Liver (tissue), 9 donors: Measurements from ENCODE around the gene STK38L. TPM values are rescaled to one million over a fixed set of nuclear protein-coding genes. Genes with fewer than 3 reads are reported as not detected.

ENCODE experiments used
- DNase-seq: peaks from one replicate; pipeline ENCODE4 v3.0.0-alpha.2; 2017; ENCODE audit warnings: low spot score
- H3K27ac ChIP-seq, 2 donors: one replicate each; pipeline ENCODE4 v1.7.0; 2013; ENCODE audit warnings: inconsistent platforms in 2 of 2, low read length in 2 of 2, control low read depth in 1 of 2, low read depth in 1 of 2, mild to moderate bottlenecking in 1 of 2
- H3K27me3 ChIP-seq, 4 donors: one replicate each; pipeline versions ENCODE4 v1.6.1 to v1.7.0; 2013; ENCODE audit warnings: low read length in 3 of 4, inconsistent platforms in 1 of 4, mild to moderate bottlenecking in 1 of 4, moderate library complexity in 1 of 4; ENCODE audit not compliant: control insufficient read depth in 4 of 4, insufficient read depth in 4 of 4
- H3K36me3 ChIP-seq, 4 donors: one replicate each; pipeline versions ENCODE4 v1.6.1 to v1.7.0; 2013; ENCODE audit warnings: low read length in 3 of 4, mild to moderate bottlenecking in 3 of 4, low read depth in 1 of 4, moderate library complexity in 1 of 4; ENCODE audit not compliant: control insufficient read depth in 4 of 4, insufficient read depth in 3 of 4
- H3K4me1 ChIP-seq, 4 donors: one replicate each; pipeline versions ENCODE4 v1.6.1 to v1.7.0; 2013; ENCODE audit warnings: low read length in 3 of 4, mild to moderate bottlenecking in 3 of 4, moderate library complexity in 1 of 4; ENCODE audit not compliant: control insufficient read depth in 4 of 4, insufficient read depth in 4 of 4
- H3K4me3 ChIP-seq, 3 donors: one replicate each; pipeline versions ENCODE4 v1.6.1 to v1.7.0; 2013; ENCODE audit warnings: low read length in 3 of 3, control low read depth in 1 of 3, low read depth in 1 of 3, mild to moderate bottlenecking in 1 of 3
- H3K9ac ChIP-seq, 2 donors: one replicate each; pipeline ENCODE4 v1.7.0; 2013; ENCODE audit warnings: low read length in 2 of 2, mild to moderate bottlenecking in 2 of 2, moderate library complexity in 2 of 2, control low read depth in 1 of 2, low read depth in 1 of 2
- H3K9me3 ChIP-seq, 4 donors: one replicate each; pipeline versions ENCODE4 v1.6.1 to v1.7.0; 2013; ENCODE audit warnings: low read length in 3 of 4; ENCODE audit not compliant: control insufficient read depth in 4 of 4
- EGR1 ChIP-seq, 2 donors: IDR thresholded peaks; 2 replicates each; pipeline ENCODE4 v1.6.1; 2016 to 2018; ENCODE audit warnings: antibody characterized with exemption in 2 of 2, low read depth in 2 of 2
- FOXA1 ChIP-seq: IDR thresholded peaks from 2 replicates; pipeline ENCODE4 v1.6.1; 2016; ENCODE audit warnings: antibody characterized with exemption
- FOXA2 ChIP-seq: IDR thresholded peaks from 2 replicates; pipeline ENCODE4 v1.6.1; 2016; ENCODE audit warnings: antibody characterized with exemption
- GABPA ChIP-seq, 2 donors: IDR thresholded peaks in 1 of 2; conservative IDR thresholded peaks in 1 of 2; 2 replicates each; pipeline ENCODE4 v1.6.1; 2016; ENCODE audit warnings: antibody characterized with exemption in 2 of 2, mild to moderate bottlenecking in 1 of 2, moderate library complexity in 1 of 2
- HNF4A ChIP-seq, 2 donors: conservative IDR thresholded peaks; 2 replicates each; pipeline ENCODE4 v1.6.1; 2016; ENCODE audit warnings: antibody characterized with exemption in 2 of 2, mild to moderate bottlenecking in 2 of 2
- HNF4G ChIP-seq: IDR thresholded peaks from 2 replicates; pipeline ENCODE4 v1.6.1; 2016; ENCODE audit warnings: antibody characterized with exemption
- JUND ChIP-seq, 2 donors: IDR thresholded peaks; 2 replicates each; pipeline ENCODE4 v1.6.1; 2016; ENCODE audit warnings: antibody characterized with exemption in 2 of 2
- NR2F2 ChIP-seq: IDR thresholded peaks from 2 replicates; pipeline ENCODE4 v1.6.1; 2016; ENCODE audit warnings: antibody characterized with exemption
- RAD21 ChIP-seq, 2 donors: IDR thresholded peaks; 2 replicates each; pipeline ENCODE4 v1.6.1; 2016; ENCODE audit warnings: antibody characterized with exemption in 2 of 2, mild to moderate bottlenecking in 2 of 2
- RXRA ChIP-seq, 2 donors: IDR thresholded peaks; 2 replicates each; pipeline ENCODE4 v1.6.1; 2017 to 2018; ENCODE audit warnings: antibody characterized with exemption in 2 of 2, mild to moderate bottlenecking in 1 of 2
- SP1 ChIP-seq: IDR thresholded peaks from 2 replicates; pipeline ENCODE4 v1.6.1; 2018; ENCODE audit warnings: antibody characterized with exemption, mild to moderate bottlenecking
- TAF1 ChIP-seq: conservative IDR thresholded peaks from 2 replicates; pipeline ENCODE4 v1.6.1; 2016; ENCODE audit warnings: antibody characterized with exemption, mild to moderate bottlenecking
- YY1 ChIP-seq: IDR thresholded peaks from 2 replicates; pipeline ENCODE4 v1.6.1; 2016; ENCODE audit warnings: antibody characterized with exemption, mild to moderate bottlenecking
- WGBS: extraction: QIAGEN DNeasy Blood & Tissue Kit; methylation state at CpG from one replicate; pipeline ENCODE4 v1.1.7; 2013; 5-methylcytosine and 5-hydroxymethylcytosine counted together
- polyA plus RNA-seq, 2 donors: library from polyadenylated mRNA; stranded (reverse) in 1 of 2; unstranded in 1 of 2; fragments of 200-250 nt in 1 of 2; fragments of >200 nt in 1 of 2; fragmentation: Nextera tagmentation in 1 of 2; extraction: Ambion mirVana in 1 of 2; gene quantifications; one replicate each; pipeline versions ENCODE4 v1.2.1 to v1.2.3, GENCODE V29; 2013 to 2015
- total RNA-seq, 2 donors: library from RNA; depleted of rRNA; stranded (reverse); fragments of >200 nt; gene quantifications; one replicate each; pipeline ENCODE4 v1.2.3, GENCODE V29; 2014
- TF ChIP-seq, protein P1 (sequence below): fragments of 150-350 bp; IDR thresholded peaks from 2 replicates; pipeline ENCODE4 v1.5.1; 2017; ENCODE audit warnings: improper control_type of control experiment, low read depth, low read length; ENCODE audit not compliant: missing input control
- TF ChIP-seq, protein P2 (sequence below): IDR thresholded peaks from 2 replicates; pipeline ENCODE4 v1.6.1; 2016; ENCODE audit warnings: antibody characterized with exemption
- TF ChIP-seq, protein P3 (sequence below): IDR thresholded peaks from 2 replicates; pipeline ENCODE4 v1.6.1; 2016; ENCODE audit warnings: antibody characterized with exemption
- TF ChIP-seq, protein P4 (sequence below): IDR thresholded peaks from 2 replicates; pipeline ENCODE4 v1.6.1; 2016; ENCODE audit warnings: antibody characterized with exemption, mild to moderate bottlenecking
- TF ChIP-seq, protein P5 (sequence below): IDR thresholded peaks from 2 replicates; pipeline ENCODE4 v1.6.1; 2016; ENCODE audit warnings: antibody characterized with exemption
- donor health status: healthy.
- donor health status: healthy.
- donor health status: healthy.
- donor health status: healthy.
- donor health status: healthy.

The STK38L gene
- total and polyA plus RNA-seq, 4 donors: 2.8 to 8.6 (median 6.6) TPM

DNA sequence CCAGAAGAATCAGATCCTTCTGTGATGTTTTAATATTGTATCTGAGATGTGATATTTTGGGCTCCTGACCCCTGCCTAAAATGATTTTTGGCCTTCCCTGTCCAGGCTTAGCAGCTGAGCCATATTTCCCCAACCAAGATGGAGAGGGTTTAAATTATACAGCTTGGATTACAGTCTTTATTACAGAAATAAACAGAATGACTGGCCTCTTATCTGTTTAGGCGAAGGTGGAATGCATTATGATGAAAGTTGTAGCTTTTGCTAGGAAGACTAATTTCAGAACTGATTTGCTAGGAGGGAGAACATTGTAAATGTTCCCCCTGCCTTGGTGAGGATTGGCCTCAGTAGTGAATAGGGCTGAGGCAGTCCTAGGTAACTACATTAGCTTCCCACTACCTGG is 111.9 kb downstream of the STK38L start:
- 96% methylated on average over 1 of the region's 1 CpG for WGBS
- Histone ChIP-seq H3K9ac (no peak overlapping the region), H3K36me3 (no peaks in the 10 kb centered on the region), H3K9me3 (no peaks in the 10 kb centered on the region), H3K4me3 (no peak overlapping the region), H3K4me1 (no peaks in the 10 kb centered on the region), H3K27ac (no peak overlapping the region), H3K27me3 (no peaks in the 10 kb centered on the region)
- TF ChIP-seq HNF4G (no peak), FOXA2 (no peak), YY1 (no peak), JUND (IDR thresholded peaks at IDR 0.05) (no peak), GABPA (IDR thresholded peaks at IDR 0.05 in 1 of 2, conservative IDR thresholded peaks at IDR 0.05 in 1 of 2) (no peak), RXRA (IDR thresholded peaks at IDR 0.05) (no peak), RAD21 (IDR thresholded peaks at IDR 0.05) (no peak), NR2F2 (no peak), TAF1 (no peak), SP1 (no peak), EGR1 (IDR thresholded peaks at IDR 0.05; ENCODE audit: low read depth in 2 of 2) (no peak), HNF4A (conservative IDR thresholded peaks at IDR 0.05) (no peak), FOXA1 (no peak)
- TF ChIP-seq, protein P1, sequence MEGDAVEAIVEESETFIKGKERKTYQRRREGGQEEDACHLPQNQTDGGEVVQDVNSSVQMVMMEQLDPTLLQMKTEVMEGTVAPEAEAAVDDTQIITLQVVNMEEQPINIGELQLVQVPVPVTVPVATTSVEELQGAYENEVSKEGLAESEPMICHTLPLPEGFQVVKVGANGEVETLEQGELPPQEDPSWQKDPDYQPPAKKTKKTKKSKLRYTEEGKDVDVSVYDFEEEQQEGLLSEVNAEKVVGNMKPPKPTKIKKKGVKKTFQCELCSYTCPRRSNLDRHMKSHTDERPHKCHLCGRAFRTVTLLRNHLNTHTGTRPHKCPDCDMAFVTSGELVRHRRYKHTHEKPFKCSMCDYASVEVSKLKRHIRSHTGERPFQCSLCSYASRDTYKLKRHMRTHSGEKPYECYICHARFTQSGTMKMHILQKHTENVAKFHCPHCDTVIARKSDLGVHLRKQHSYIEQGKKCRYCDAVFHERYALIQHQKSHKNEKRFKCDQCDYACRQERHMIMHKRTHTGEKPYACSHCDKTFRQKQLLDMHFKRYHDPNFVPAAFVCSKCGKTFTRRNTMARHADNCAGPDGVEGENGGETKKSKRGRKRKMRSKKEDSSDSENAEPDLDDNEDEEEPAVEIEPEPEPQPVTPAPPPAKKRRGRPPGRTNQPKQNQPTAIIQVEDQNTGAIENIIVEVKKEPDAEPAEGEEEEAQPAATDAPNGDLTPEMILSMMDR: no peak
- TF ChIP-seq, protein P2, sequence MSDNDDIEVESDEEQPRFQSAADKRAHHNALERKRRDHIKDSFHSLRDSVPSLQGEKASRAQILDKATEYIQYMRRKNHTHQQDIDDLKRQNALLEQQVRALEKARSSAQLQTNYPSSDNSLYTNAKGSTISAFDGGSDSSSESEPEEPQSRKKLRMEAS: no peak
- TF ChIP-seq, protein P3, sequence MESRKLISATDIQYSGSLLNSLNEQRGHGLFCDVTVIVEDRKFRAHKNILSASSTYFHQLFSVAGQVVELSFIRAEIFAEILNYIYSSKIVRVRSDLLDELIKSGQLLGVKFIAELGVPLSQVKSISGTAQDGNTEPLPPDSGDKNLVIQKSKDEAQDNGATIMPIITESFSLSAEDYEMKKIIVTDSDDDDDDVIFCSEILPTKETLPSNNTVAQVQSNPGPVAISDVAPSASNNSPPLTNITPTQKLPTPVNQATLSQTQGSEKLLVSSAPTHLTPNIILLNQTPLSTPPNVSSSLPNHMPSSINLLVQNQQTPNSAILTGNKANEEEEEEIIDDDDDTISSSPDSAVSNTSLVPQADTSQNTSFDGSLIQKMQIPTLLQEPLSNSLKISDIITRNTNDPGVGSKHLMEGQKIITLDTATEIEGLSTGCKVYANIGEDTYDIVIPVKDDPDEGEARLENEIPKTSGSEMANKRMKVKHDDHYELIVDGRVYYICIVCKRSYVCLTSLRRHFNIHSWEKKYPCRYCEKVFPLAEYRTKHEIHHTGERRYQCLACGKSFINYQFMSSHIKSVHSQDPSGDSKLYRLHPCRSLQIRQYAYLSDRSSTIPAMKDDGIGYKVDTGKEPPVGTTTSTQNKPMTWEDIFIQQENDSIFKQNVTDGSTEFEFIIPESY: no peak
- no peak for DNase-seq

DNA sequence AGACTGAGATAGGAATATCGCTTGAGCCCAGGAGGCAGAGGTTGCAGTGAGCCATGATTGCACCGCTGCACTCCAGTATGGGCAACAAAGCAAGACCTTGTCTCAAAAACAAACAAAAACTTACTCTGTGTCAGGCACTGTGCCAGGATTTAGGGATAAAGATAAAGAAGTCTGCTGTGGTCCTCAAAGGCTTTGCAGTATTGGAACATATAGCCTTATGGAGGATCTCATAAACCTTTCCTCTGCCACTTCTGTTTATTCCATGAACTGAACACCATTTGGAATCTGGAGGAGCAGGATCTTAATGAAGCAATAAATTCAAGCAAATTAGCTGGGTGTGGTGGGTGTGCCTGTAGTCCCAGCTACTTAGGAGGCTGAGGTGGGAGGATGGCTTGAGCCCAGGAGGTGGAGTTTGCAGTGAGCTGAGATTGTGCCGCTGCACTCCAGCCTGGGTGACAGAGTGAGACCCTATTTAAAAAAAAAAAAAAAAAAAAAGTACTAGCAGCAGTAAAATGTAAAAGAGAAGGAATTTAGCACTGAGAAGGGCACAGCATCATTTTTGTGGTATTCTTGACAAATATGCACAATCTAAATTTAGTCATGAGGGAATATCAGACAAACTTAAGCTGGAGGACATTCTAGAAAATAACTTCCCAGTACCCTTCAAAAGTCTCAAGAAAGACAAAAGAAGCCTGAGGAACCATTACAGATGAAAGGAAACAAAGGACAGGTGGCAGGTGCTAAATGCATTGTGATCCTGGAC is 115.7 kb downstream of the STK38L start:
- H3K36me3 ChIP-seq: no peaks in the 10 kb centered on the region
- WGBS: 73% methylated on average over 3 of the region's 3 CpGs
- H3K4me3 ChIP-seq: no peak overlapping the region
- no peaks in the 10 kb centered on the region for H3K27me3 ChIP-seq
- DNase-seq: no peak
- H3K9ac ChIP-seq: no peak overlapping the region
- no peaks in the 10 kb centered on the region for H3K4me1 ChIP-seq
- H3K9me3 ChIP-seq: no peaks in the 10 kb centered on the region
- TF ChIP-seq RXRA (IDR thresholded peaks at IDR 0.05): no peak
- no peak for TF ChIP-seq SP1
- no peak for TF ChIP-seq HNF4A (conservative IDR thresholded peaks at IDR 0.05)
- TF ChIP-seq FOXA1: no peak
- TF ChIP-seq, protein P3: no peak
- no peak for TF ChIP-seq TAF1
- TF ChIP-seq GABPA (IDR thresholded peaks at IDR 0.05 in 1 of 2, conservative IDR thresholded peaks at IDR 0.05 in 1 of 2): no peak
- TF ChIP-seq, protein P4, sequence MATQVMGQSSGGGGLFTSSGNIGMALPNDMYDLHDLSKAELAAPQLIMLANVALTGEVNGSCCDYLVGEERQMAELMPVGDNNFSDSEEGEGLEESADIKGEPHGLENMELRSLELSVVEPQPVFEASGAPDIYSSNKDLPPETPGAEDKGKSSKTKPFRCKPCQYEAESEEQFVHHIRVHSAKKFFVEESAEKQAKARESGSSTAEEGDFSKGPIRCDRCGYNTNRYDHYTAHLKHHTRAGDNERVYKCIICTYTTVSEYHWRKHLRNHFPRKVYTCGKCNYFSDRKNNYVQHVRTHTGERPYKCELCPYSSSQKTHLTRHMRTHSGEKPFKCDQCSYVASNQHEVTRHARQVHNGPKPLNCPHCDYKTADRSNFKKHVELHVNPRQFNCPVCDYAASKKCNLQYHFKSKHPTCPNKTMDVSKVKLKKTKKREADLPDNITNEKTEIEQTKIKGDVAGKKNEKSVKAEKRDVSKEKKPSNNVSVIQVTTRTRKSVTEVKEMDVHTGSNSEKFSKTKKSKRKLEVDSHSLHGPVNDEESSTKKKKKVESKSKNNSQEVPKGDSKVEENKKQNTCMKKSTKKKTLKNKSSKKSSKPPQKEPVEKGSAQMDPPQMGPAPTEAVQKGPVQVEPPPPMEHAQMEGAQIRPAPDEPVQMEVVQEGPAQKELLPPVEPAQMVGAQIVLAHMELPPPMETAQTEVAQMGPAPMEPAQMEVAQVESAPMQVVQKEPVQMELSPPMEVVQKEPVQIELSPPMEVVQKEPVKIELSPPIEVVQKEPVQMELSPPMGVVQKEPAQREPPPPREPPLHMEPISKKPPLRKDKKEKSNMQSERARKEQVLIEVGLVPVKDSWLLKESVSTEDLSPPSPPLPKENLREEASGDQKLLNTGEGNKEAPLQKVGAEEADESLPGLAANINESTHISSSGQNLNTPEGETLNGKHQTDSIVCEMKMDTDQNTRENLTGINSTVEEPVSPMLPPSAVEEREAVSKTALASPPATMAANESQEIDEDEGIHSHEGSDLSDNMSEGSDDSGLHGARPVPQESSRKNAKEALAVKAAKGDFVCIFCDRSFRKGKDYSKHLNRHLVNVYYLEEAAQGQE: no peak
- TF ChIP-seq EGR1 (IDR thresholded peaks at IDR 0.05; ENCODE audit: low read depth in 2 of 2): no peak
- TF ChIP-seq, protein P2: no peak
- no peak for TF ChIP-seq YY1
- TF ChIP-seq, protein P5, sequence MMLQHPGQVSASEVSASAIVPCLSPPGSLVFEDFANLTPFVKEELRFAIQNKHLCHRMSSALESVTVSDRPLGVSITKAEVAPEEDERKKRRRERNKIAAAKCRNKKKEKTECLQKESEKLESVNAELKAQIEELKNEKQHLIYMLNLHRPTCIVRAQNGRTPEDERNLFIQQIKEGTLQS: no peak
- TF ChIP-seq RAD21 (IDR thresholded peaks at IDR 0.05): no peak
- no peak for TF ChIP-seq JUND (IDR thresholded peaks at IDR 0.05)
- no peak for TF ChIP-seq HNF4G
- no peak for TF ChIP-seq NR2F2
- TF ChIP-seq FOXA2: no peak
- H3K27ac ChIP-seq: no peak overlapping the region
